Body of pancreas (tissue), 4 donors: ENCODE data around the gene TMOD2.

Source experiments
- CTCF ChIP-seq, 7 experiments: fragments of 450-650 bp in 4 of 7; fragments of 200-600 bp in 3 of 7; sonication (generic) in 3 of 7; IDR thresholded peaks; one replicate each; pipeline ENCODE4 v1.5.1; 2016 to 2019; ENCODE audit warnings: antibody characterized with exemption in 7 of 7
- POLR2A ChIP-seq, 3 donors: fragments of 450-650 bp; IDR thresholded peaks; one replicate each; pipeline ENCODE4 v1.6.1; 2016; ENCODE audit warnings: antibody characterized with exemption in 3 of 3, mild to moderate bottlenecking in 2 of 3

DNA sequence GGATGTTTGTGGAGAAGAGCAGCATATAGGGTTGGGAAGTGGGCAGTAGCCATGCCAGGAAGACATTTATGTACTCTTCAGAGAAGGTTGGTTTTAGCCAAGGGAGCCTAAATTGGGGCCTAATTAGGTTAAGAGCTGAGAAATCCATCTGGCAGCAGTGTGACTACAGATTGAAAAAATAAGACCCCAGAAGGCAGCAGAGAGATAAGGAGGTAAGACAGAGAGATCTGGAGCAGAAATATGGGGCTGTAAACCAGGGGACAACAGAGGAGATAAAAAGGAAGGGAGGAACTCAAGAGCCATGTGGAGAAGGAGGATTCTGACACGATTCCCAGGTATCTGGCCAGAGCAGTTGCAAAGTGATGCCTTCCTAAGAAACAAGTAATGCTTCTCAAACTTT is 37.2 kb upstream of the TMOD2 start:
- no peak for TF ChIP-seq CTCF (IDR thresholded peaks at IDR 0.05)
- TF ChIP-seq POLR2A (IDR thresholded peaks at IDR 0.05), result no peak
